ENCODE data around the gene AQR. TPM values are rescaled to one million over a fixed set of nuclear protein-coding genes. Genes with fewer than 3 reads are reported as not detected.

AQR gene
- total and polyA plus RNA-seq, 2 of the 13 experiments (the other 11 are each of a cell fraction or from before 2014, with no cell fraction given), result 18.7 to 31.3 TPM

GRCh38 chr15:34953851-34954250 lies 15.7 kb downstream of the AQR start:
- WGBS (ENCODE audit: low lambda C conversion rate), result 96% methylated on average over 8 of the region's 8 CpGs
- TF ChIP-seq ZNF597 (CRISPR knock-in tag; IDR thresholded peaks at IDR 0.05), result no peak
- no peaks in the 10 kb centered on the region for H3K27me3 ChIP-seq (ENCODE audit: control insufficient read depth in 1 of 2, insufficient read depth in 2 of 2, low read length in 2 of 2)
- peaks cover 2% of the 10 kb centered on the region for H3K79me2 ChIP-seq (ENCODE audit: insufficient read depth, low read length)
- H2AFZ ChIP-seq (ENCODE audit: low read length), result no peak overlapping the region
- no peak overlapping the region for H3K27ac ChIP-seq (ENCODE audit: extremely low read length, insufficient read depth, low read length)
- no peak overlapping the region for H3K4me3 ChIP-seq (replicated peaks in 1 of 3; ENCODE audit: insufficient read depth in 1 of 3, low read depth in 2 of 3, low read length in 3 of 3)
- ChIA-PET CTCF (ENCODE audit: low intra/inter-chr PET ratio, low total read pairs) (no interaction called here), POLR2A (no interaction called here)
- FAIRE-seq (no peak), ATAC-seq (no peak), DNase-seq (ENCODE audit: low spot score) (no peak)
- H4K20me1 ChIP-seq (ENCODE audit: insufficient read depth, low read length), result no peaks in the 10 kb centered on the region
- no peaks in the 10 kb centered on the region for H3K4me1 ChIP-seq (ENCODE audit: insufficient read depth, low read length)
- no TSS peak for BruUV-seq (replicated peaks)
- no peak overlapping the region for H3K4me2 ChIP-seq (ENCODE audit: low read depth, low read length)
- in situ Hi-C loops (cut with HindIII; ENCODE audit: extremely low pct_ligation_motif_present, low pct_unique_long_range_greater_than_20kb), result no loop called here
- intact Hi-C loops (cut with micrococcal nuclease; ENCODE audit: unreplicated experiment), result no loop called here
- no peak overlapping the region for H3K9ac ChIP-seq (ENCODE audit: insufficient read depth, low read depth, low read length)
- H3K9me3 ChIP-seq (ENCODE audit: low read length), result no peaks in the 10 kb centered on the region
- peaks cover 1 to 34% of the 10 kb centered on the region in 2 experiments for H3K36me3 ChIP-seq (replicated peaks in 1 of 2; ENCODE audit: control insufficient read depth in 1 of 2, insufficient read depth in 2 of 2, low read length in 2 of 2)

- Histone ChIP-seq H3K27me3 (ENCODE audit: control insufficient read depth in 1 of 2, insufficient read depth in 2 of 2, low read length in 2 of 2) (no peaks in the 10 kb centered on the region), H4K20me1 (ENCODE audit: insufficient read depth, low read length) (no peaks in the 10 kb centered on the region), H3K9ac (ENCODE audit: insufficient read depth, low read depth, low read length) (no peak overlapping the region), H3K4me2 (ENCODE audit: low read depth, low read length) (no peak overlapping the region), H3K79me2 (ENCODE audit: insufficient read depth, low read length) (peaks cover 2% of the 10 kb centered on the region), H3K4me3 (replicated peaks in 1 of 3; ENCODE audit: insufficient read depth in 1 of 3, low read depth in 2 of 3, low read length in 3 of 3) (no peak overlapping the region), H3K27ac (ENCODE audit: extremely low read length, insufficient read depth, low read length) (no peak overlapping the region), H3K36me3 (replicated peaks in 1 of 2; ENCODE audit: control insufficient read depth in 1 of 2, insufficient read depth in 2 of 2, low read length in 2 of 2) (peaks cover 0 to 39% of the 10 kb centered on the region in 2 experiments; a peak in 4 of 5 replicates), H3K9me3 (ENCODE audit: low read length) (no peaks in the 10 kb centered on the region), H3K4me1 (ENCODE audit: insufficient read depth, low read length) (no peaks in the 10 kb centered on the region), H2AFZ (ENCODE audit: low read length) (no peak overlapping the region)
- in situ Hi-C loops (cut with HindIII; ENCODE audit: extremely low pct_ligation_motif_present, low pct_unique_long_range_greater_than_20kb), result no loop called here
- intact Hi-C loops (cut with micrococcal nuclease; ENCODE audit: unreplicated experiment), result no loop called here
- no TSS peak for BruUV-seq (replicated peaks)
- ATAC-seq (no peak), FAIRE-seq (no peak), DNase-seq (ENCODE audit: low spot score) (no peak)
- ChIA-PET CTCF (ENCODE audit: low intra/inter-chr PET ratio, low total read pairs) (no interaction called here), POLR2A (no interaction called here)
- TF ChIP-seq NR3C1 (CRISPR knock-in tag; IDR thresholded peaks at IDR 0.05) (no peak), GZF1 (CRISPR knock-in tag; IDR thresholded peaks at IDR 0.05) (no peak), ZNF720 (CRISPR knock-in tag; IDR thresholded peaks at IDR 0.05) (no peak), RFX3 (CRISPR knock-in tag; IDR thresholded peaks at IDR 0.05) (no peak), ZNF432 (CRISPR knock-in tag; IDR thresholded peaks at IDR 0.05; ENCODE audit: borderline replicate concordance) (no peak), CC2D1A (CRISPR knock-in tag; IDR thresholded peaks at IDR 0.05) (no peak), ZNF644 (CRISPR knock-in tag; IDR thresholded peaks at IDR 0.05; ENCODE audit: low read depth) (no peak), ZNF687 (CRISPR knock-in tag; IDR thresholded peaks at IDR 0.05) (no peak)
- TF ChIP-seq, protein P1, sequence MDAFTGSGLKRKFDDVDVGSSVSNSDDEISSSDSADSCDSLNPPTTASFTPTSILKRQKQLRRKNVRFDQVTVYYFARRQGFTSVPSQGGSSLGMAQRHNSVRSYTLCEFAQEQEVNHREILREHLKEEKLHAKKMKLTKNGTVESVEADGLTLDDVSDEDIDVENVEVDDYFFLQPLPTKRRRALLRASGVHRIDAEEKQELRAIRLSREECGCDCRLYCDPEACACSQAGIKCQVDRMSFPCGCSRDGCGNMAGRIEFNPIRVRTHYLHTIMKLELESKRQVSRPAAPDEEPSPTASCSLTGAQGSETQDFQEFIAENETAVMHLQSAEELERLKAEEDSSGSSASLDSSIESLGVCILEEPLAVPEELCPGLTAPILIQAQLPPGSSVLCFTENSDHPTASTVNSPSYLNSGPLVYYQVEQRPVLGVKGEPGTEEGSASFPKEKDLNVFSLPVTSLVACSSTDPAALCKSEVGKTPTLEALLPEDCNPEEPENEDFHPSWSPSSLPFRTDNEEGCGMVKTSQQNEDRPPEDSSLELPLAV (CRISPR knock-in tag; conservative IDR thresholded peaks at IDR 0.05; ENCODE audit: low read depth), result no peak
Observed at GRCh38 chr15:34952481-34952880, 17.1 kb downstream of the AQR start.
